ENCODE measurements around the gene FER.
A peak's percentile ranks its signal among the peaks of the same experiment; 100 is the strongest.
"Not testable (repeated sequence)": the region's sequence is repeated elsewhere in the genome, so short reads cannot be mapped to it uniquely, and the experiment has no call there.

The FER gene

GRCh38 chr5:108762660-108763059 lies 15.0 kb downstream of the FER start:
- H3K4me1 Mint-ChIP-seq: peaks cover 6% of the 10 kb centered on the region
- no peak for DNase-seq
- TF ChIP-seq CTCF (IDR thresholded peaks at IDR 0.05): no peak
- peaks cover 31% of the 10 kb centered on the region for H3K9me3 Mint-ChIP-seq
- peaks cover 41% of the 10 kb centered on the region for H3K36me3 Mint-ChIP-seq (ENCODE audit: low read depth)
- peaks cover 3% of the 10 kb centered on the region for H3K27me3 Mint-ChIP-seq (ENCODE audit: low read depth, poor library complexity)
- H3K4me3 Mint-ChIP-seq: no peak overlapping the region
- H3K27ac Mint-ChIP-seq: peak overlapping the region; percentile 89

GRCh38 chr5:108763222-108763916 lies 15.7 kb downstream of the FER start:
- Mint-ChIP-seq H3K4me1 (peaks cover 6% of the 10 kb centered on the region), H3K27me3 (ENCODE audit: low read depth, poor library complexity) (peaks cover 3% of the 10 kb centered on the region), H3K36me3 (ENCODE audit: low read depth) (peaks cover 38% of the 10 kb centered on the region), H3K27ac (no peak overlapping the region), H3K4me3 (no peak overlapping the region), H3K9me3 (peaks cover 27% of the 10 kb centered on the region)
- TF ChIP-seq CTCF (IDR thresholded peaks at IDR 0.05): no peak
- DNase-seq: no peak

GRCh38 chr5:108765647-108766046 lies 17.9 kb downstream of the FER start:
- H3K27me3 Mint-ChIP-seq (ENCODE audit: low read depth, poor library complexity): peaks cover 3% of the 10 kb centered on the region
- H3K4me3 Mint-ChIP-seq: no peak overlapping the region
- peaks cover 7% of the 10 kb centered on the region for H3K9me3 Mint-ChIP-seq
- H3K27ac Mint-ChIP-seq: no peak overlapping the region
- H3K36me3 Mint-ChIP-seq (ENCODE audit: low read depth): peaks cover 24% of the 10 kb centered on the region
- no peak for DNase-seq
- TF ChIP-seq CTCF (IDR thresholded peaks at IDR 0.05): no peak
- peaks cover 6% of the 10 kb centered on the region for H3K4me1 Mint-ChIP-seq

GRCh38 chr5:108766916-108767315 lies 19.2 kb downstream of the FER start:
- H3K27me3 Mint-ChIP-seq (ENCODE audit: low read depth, poor library complexity); DNase-seq; H3K4me3 Mint-ChIP-seq; H3K9me3 Mint-ChIP-seq; H3K4me1 Mint-ChIP-seq; H3K27ac Mint-ChIP-seq: not testable (repeated sequence)
- peaks cover 20% of the 10 kb centered on the region for H3K36me3 Mint-ChIP-seq (ENCODE audit: low read depth)

GRCh38 chr5:108769352-108769751 lies 21.7 kb downstream of the FER start:
- TF ChIP-seq CTCF (IDR thresholded peaks at IDR 0.05): no peak
- peaks cover 30% of the 10 kb centered on the region for H3K36me3 Mint-ChIP-seq (ENCODE audit: low read depth)
- peaks cover 6% of the 10 kb centered on the region for H3K9me3 Mint-ChIP-seq
- H3K27ac Mint-ChIP-seq: peak overlapping the region; percentile 2
- no peak for DNase-seq
- no peak overlapping the region for H3K4me3 Mint-ChIP-seq
- no peaks in the 10 kb centered on the region for H3K4me1 Mint-ChIP-seq
- H3K27me3 Mint-ChIP-seq (ENCODE audit: low read depth, poor library complexity): peaks cover 3% of the 10 kb centered on the region

- TF ChIP-seq CTCF (IDR thresholded peaks at IDR 0.05): no peak
- Mint-ChIP-seq H3K36me3 (ENCODE audit: low read depth) (peaks cover 46% of the 10 kb centered on the region), H3K9me3 (peaks cover 18% of the 10 kb centered on the region), H3K27ac (peak overlapping the region; percentile 43), H3K4me3 (no peak overlapping the region), H3K4me1 (no peaks in the 10 kb centered on the region), H3K27me3 (ENCODE audit: low read depth, poor library complexity) (no peaks in the 10 kb centered on the region)
- no peak for DNase-seq
Measured at GRCh38 chr5:108772626-108773025, 24.9 kb downstream of the FER start.

Data from nephron progenitor cell (in vitro differentiated cells).